Activated CD8-positive, alpha-beta memory T cell treated with anti-CD3 and anti-CD28 coated beads for 36 hours (primary cell): Measurements from ENCODE around the gene ZNF556. TPM values are rescaled to one million over a fixed set of nuclear protein-coding genes. Genes with fewer than 3 reads are reported as not detected.
"Not testable (repeated sequence)": the region's sequence is repeated elsewhere in the genome, so short reads cannot be mapped to it uniquely, and the experiment has no call there.

Experiments used
- CTCF ChIA-PET: fragments of 350-600 bp; sonication (Branson Sonifier 250); formaldehyde crosslinking; loops from one replicate; lab custom pipeline; 2021; ENCODE audit warnings: antibody characterized with exemption; lab: Charles Lee
- POLR2A ChIA-PET: fragments of 350-600 bp; sonication (Branson Sonifier 250); formaldehyde crosslinking; loops from one replicate; lab custom pipeline; 2021; ENCODE audit warnings: antibody characterized with exemption; lab: Charles Lee
- total RNA-seq, 2 experiments: library from RNA; stranded (reverse); gene quantifications; one replicate each; pipeline ENCODE4 v1.2.3, GENCODE V29; 2021

Gene ZNF556
- total RNA-seq, 2 experiments from 2014 or later: not detected

DNA sequence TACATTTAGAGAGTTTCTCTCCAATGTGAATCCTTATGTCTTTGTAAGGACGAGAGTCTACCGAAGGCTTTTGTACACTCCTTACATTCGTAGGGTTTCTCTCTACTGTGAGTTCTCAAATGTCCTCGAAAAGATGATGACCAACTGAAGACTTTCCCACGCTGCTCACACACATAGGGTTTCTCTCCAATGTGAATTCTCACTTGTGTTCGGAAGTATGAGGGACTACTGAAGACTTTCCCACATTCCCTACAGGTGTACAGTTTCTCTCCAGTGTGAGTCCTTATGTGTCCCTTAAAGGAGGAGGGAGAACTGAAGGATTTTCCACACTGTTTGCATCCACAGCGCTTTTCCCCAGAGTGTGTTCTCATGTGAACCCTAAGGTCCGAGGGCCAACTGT, 29.6 kb downstream of the ZNF556 start:
- POLR2A ChIA-PET: no interaction called here
- CTCF ChIA-PET: interaction anchor here (1.2 kb wide), 1 partner anchor 9 kb away, joined by 5 read pairs; no protein-coding TSS in a partner anchor

DNA sequence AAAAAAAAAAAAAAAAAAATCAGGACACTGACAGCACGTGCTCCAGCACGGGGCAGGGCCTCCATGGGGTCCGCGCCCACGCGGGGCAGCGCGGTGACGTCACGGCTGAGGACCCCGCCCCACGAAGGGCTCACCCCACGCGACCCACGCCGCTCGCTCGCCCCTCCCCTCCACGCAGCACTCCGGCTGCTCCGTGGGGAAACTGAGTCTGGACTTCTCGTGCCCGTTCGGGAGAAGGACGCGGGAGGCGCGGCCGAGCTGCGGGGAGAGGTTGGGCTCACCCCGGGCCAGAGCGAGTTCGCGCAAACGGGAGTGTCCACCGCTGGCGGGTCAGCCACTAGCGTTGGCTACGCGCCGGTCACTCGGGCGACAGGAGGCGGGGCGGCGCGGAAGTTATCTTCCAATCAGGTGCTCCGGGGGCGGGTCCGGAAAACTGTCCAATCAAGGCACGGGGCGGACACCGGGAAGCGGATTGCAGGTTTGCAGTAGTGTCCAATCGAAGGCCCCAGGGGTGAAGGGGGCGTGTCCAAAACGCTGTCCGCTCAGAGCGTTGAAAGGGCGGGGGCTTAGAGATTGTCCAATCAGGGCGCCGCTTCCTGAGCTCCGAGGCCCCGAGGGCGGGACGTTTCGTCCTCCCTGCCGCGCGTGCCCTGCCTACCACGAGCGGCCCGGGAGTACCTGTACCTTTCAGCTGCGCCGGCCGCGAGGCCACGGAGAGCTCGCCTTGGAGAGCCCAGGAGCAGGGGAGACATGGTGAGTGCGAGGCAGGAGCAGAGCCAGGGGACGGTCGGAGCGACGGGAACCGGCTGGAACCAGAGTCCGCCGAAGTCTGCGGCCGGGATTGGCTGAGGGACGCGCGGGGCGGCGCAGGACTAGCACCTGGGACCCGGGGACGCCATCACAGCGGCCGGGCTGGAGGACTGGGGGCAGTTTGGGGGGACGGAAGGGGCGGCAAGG, 33.4 kb downstream of the ZNF556 start, which contains the start of gene ZNF57:
Gene ZNF57 (plus strand): TSS at position 633 of the 957 bp plus-strand sequence. CDS start 118 bp downstream, at position 751.
- CTCF ChIA-PET: interaction anchor here (0.6 to 1.2 kb wide), 5 partner anchors 12 to 531 kb away, joined by 3 to 5 read pairs (median 3); no protein-coding TSS in a partner anchor
- POLR2A ChIA-PET: interaction anchor here (0.5 to 1.5 kb wide), 3 partner anchors 12 to 578 kb away, joined by 3 to 7 read pairs (median 4); no protein-coding TSS in a partner anchor

DNA sequence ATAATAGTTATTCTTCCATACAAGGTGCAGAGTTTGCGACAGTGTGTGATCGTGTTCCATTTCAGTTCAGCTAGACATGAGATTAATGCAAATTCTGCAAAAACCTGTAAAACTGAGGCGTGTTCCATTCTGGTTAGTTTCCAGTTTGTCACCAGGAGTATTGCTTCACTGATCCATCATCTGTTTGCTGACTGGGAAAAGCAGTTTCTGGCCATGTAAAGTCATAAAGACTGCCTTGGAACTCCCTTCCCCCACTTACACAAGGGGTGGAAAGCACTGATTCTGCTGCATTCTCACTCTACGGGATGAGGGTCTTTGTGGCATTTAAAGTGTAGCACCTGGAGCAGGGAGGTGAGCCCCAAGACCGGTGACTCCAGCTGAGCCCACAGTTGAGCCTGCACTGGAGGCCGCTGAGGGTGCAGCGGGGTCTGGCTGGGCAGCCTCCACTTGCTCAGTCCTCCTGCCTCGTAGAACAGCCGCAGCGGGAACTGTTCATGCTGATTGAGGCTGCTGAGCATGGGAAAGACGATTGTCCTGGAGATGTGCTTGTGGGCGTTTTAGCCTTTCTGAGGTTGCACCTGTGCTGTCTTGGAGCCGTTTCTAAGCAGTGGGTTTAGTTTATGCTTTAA, 35.6 kb downstream of the ZNF556 start:
- ChIA-PET CTCF (interaction anchor here (0.9 kb wide), 1 partner anchor 254 kb away, joined by 3 read pairs; no protein-coding TSS in a partner anchor), POLR2A (no interaction called here)

DNA sequence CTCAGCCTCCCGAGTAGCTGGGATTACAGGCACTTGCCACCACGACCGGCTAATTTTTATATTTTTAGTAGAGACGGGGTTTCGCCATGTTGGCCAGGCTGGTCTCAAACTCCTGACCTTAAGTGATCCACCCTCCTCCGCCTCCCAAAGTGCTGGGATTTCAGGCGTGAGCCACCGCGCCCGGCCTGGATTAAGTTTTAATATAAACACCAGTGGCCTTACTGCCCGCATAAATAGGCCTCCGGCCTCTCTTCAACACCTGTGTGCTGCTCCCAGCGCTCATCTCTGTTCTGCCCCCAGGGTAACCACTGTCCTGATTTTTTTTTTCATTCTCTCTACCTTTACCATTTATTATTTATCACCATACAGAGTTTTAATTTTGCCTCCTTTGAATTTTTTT, 36.2 kb downstream of the ZNF556 start:
- POLR2A ChIA-PET, CTCF ChIA-PET: not testable (repeated sequence)

DNA sequence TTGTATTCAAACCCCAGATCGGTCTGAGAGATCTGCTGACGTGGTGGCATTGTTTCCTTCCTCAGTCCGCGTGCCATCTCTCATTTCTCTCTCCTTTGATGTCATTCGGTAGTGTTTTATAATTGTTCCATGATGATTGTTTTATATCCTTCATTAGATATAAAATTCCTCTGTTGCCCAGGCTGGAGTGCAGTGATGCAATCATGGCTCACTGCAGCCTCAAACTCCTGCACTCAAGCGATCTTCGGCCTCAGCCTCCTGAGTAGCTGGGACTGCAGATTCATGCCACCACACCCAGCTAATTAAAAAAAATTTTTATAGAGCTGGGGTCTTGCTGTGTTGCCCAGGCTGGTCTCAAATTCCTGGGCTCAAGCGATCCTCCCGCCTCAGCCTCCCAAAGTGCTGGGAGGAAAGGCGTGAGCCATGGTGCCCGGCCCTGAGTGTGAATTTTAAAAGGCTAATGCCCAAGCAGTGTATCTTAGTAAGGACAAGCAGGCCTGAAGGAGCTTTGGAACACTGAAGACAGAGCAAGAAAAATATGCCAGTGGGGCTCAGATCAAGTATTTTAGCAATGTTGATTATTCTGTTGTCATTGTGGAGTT, 38.9 kb downstream of the ZNF556 start:
- POLR2A ChIA-PET: interaction anchor here (0.8 kb wide), 1 partner anchor 430 kb away, joined by 3 read pairs; the partner anchor contains the start of gene GADD45B

DNA sequence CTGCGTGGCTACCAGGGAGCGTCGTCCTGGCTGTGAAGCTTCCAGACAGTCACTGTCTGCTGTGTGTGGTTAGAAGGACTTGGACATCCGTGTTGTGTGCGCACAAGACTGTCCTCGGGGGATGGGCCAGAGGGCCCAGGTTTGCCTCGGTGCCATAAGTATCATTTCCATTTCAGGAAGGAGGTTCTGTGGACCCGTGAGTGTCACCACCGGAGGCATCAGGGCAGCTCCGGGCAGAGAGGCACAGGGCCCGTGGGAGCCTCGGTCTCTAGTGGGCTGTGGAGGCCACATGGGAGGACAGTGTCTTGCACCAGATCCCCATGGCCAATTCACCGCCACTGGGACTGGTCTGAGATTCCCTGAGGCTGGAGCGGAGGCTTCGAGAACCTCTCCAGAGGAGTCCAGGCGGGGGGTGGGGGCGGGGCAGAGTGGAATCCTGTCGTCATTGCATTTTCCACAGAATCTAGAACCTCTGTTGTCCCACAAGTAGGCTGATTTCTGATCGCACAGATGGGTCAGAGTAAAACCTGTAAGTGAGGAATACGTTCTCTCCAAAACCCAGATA, 39.6 kb downstream of the ZNF556 start:
- CTCF ChIA-PET: no interaction called here
- POLR2A ChIA-PET: interaction anchor here (0.8 kb wide), 1 partner anchor 431 kb away, joined by 3 read pairs; the partner anchor contains the start of gene GADD45B

More for the DNA sequence above, 38.9 kb downstream of the ZNF556 start:
- CTCF ChIA-PET: no interaction called here

DNA sequence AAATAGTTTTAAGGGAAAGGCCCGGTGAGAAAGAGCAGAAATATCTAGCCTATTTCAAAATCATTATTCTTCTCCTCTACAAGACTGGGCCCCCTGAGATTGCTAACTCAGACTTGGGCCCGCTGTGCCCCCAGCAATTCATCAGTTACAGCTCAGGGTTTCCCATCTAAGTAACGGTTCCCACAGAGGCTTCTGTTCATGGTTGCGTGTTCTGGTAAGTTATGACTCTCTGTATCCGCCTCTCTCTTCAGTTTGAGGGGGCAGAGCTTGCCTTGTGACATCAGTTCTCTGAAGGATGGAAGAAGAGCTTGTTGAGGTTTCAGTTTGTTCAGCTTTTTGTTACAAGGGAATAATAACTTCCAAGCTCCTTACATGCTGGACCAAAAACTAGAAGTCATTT, 45.2 kb downstream of the ZNF556 start:
- POLR2A ChIA-PET: interaction anchor here (0.8 kb wide), 1 partner anchor 11 kb away, joined by 3 read pairs; no protein-coding TSS in a partner anchor
- CTCF ChIA-PET: interaction anchor here (1.0 kb wide), 1 partner anchor 12 kb away, joined by 3 read pairs; the partner anchor contains the start of gene ZNF57

DNA sequence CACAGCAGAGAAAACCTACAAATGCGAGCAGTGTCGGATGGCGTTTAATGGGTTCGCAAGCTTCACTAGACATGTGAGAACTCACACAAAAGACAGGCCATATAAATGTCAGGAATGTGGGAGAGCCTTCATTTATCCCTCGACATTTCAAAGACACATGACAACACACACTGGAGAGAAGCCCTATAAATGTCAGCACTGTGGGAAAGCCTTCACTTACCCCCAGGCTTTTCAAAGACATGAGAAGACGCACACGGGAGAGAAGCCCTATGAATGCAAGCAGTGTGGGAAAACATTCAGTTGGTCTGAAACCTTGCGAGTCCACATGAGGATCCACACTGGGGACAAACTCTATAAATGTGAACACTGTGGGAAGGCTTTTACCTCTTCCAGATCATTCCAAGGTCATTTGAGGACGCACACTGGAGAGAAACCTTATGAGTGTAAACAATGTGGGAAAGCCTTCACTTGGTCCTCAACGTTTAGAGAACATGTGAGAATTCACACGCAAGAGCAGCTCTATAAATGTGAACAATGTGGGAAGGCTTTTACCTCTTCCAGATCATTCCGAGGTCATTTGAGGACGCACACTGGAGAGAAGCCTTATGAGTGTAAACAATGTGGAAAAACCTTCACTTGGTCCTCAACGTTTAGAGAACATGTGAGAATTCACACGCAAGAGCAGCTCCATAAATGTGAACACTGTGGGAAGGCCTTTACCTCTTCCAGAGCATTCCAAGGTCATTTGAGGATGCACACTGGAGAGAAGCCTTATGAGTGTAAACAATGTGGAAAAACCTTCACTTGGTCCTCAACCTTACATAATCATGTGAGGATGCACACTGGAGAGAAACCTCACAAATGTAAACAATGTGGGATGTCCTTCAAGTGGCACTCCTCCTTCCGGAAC, 50.4 kb downstream of the ZNF556 start:
- POLR2A ChIA-PET: no interaction called here
- CTCF ChIA-PET: interaction anchor here (0.6 kb wide), 1 partner anchor 514 kb away, joined by 3 read pairs; no protein-coding TSS in a partner anchor

DNA sequence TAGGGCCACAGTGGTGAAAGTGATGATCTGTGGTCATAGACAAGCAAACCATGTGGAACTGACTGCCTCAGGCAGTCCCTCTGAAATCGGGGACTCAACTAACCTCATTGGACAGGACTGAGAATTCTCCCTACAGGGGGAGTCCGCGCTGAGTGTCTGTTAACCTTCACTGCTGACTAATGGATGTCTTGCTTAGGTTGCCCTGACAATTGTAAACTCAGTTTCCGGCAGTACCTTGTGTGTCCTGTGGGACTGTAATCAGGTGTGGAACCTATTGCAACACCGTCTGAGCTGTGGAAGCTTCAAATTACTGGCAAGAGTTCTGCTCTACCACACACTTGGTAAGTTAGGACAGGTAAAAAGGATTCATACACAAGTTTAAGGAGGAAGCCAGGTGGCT, 55.9 kb downstream of the ZNF556 start:
- CTCF ChIA-PET: interaction anchor here (0.6 kb wide), 2 partner anchors 42 to 205 kb away, joined by 3 to 4 read pairs; no protein-coding TSS in a partner anchor
- POLR2A ChIA-PET: interaction anchor here (0.5 to 1.4 kb wide), 2 partner anchors 10 to 21 kb away, joined by 3 to 4 read pairs; no protein-coding TSS in a partner anchor

DNA sequence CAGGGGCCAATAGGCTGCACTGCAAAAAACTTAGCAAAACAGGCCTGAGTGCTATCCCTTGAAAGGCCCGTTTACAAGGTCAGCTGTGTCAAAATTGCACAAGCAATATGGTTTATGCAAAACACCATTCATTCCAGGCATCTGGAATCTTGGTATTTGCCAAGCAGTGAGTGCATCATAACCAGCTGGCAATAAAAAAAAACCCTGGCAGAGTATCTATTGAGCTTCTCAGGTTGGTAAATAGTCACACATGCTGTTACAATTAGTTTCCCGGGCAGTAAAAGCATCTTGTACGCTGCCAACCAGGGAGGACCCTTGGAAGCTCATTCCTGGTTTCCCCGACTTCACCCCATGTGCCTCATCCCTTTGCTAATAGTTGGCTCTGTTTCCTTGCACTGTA, 56.4 kb downstream of the ZNF556 start:
- POLR2A ChIA-PET: interaction anchor here (0.5 to 1.4 kb wide), 2 partner anchors 11 to 21 kb away, joined by 3 to 4 read pairs; no protein-coding TSS in a partner anchor
- CTCF ChIA-PET: interaction anchor here (0.6 to 1.4 kb wide), 3 partner anchors 27 to 204 kb away, joined by 3 to 4 read pairs (median 3); no protein-coding TSS in a partner anchor

DNA sequence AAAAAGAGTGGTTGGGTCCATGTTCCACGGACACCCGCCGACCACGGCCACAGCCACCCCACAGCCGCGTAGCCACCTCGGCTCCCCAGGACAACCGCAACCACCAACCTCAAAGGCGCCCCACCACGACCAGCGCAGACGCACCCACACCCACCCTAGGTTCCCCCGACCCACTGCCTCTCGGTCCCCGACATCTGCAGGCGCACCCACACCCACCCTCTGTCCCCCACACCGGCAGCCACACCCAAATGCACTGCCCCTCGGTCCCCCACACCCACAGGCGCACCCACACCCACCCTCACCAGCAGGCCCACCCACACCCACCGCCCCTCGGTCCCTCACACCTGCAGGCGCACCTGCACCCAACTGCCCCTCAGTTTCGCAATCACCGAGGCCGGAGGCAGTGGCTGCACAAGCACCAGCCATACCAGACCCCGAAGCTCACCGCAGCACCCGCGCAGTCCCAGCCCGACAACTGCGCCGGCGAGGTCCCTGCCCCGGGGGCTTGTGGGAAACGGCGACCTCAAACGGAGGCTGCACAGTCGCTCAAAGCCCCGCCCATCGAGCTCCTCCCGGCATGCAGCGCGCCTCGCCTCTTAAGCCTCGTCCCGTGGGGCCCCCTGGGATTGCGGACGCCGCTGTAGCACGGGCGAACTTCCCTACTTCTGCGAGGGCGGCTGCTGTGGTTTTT, 59.4 kb downstream of the ZNF556 start:
- POLR2A ChIA-PET: interaction anchor here (0.6 kb wide), 1 partner anchor 39 kb away, joined by 8 read pairs; no protein-coding TSS in a partner anchor
- CTCF ChIA-PET: interaction anchor here (0.6 kb wide), 1 partner anchor 205 kb away, joined by 9 read pairs; no protein-coding TSS in a partner anchor

DNA sequence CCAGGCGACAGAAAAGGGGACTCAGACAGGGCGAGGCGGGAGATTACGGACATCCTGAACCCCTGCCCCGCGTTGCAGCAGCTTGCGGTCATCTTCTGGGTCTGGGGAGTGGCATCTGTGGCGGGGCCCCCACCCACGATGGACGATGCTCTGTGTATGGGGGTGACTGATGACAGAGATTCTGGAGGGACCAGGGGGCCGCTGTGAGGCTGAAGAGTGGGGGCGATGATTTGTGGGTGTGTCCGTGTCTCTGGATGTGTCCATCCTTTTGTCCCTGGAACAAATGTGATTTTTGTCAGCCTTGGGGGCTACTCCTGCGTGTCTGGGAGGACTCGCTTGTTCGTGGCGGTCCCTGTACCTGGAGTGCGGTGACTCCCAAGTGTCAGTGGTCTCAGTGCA, 59.9 kb downstream of the ZNF556 start:
- ChIA-PET POLR2A (interaction anchor here (0.6 kb wide), 1 partner anchor 38 kb away, joined by 8 read pairs; no protein-coding TSS in a partner anchor), CTCF (no interaction called here)

Other genes starting within 250 kb of the ZNF556 start
- gene GNG7, start 164.6 kb upstream of the ZNF556 start, total RNA-seq: under 1 TPM; 0.29 to 0.34 TPM
- under 1 TPM in 1 of 2 experiments, not detected in 1; 0.17 TPM for gene DIRAS1, start 146.0 kb upstream of the ZNF556 start, total RNA-seq
- gene SLC39A3, start 127.3 kb upstream of the ZNF556 start, total RNA-seq: 10 to 100 TPM; 50.8 to 57.4 TPM
- 10 to 100 TPM; 88.2 to 93.0 TPM for gene SGTA, start 84.1 kb upstream of the ZNF556 start, total RNA-seq
- gene THOP1, start 81.8 kb upstream of the ZNF556 start, total RNA-seq: 100 to 1,000 TPM; 189 to 194 TPM
- gene ZNF554, start 47.5 kb upstream of the ZNF556 start, total RNA-seq: 1 to 10 TPM; 1.7 TPM
- gene ZNF555, start 25.9 kb upstream of the ZNF556 start, total RNA-seq: 1 to 10 TPM; 2.1 to 2.3 TPM
- 1 to 10 TPM; 4.2 to 4.5 TPM for gene ZNF57, start 33.6 kb downstream of the ZNF556 start, total RNA-seq
- 1 to 10 TPM; 3.8 to 4.4 TPM for gene ZNF77, start 77.6 kb downstream of the ZNF556 start, total RNA-seq
- gene TLE6, start 110.2 kb downstream of the ZNF556 start, total RNA-seq: 1 to 10 TPM; 1.3 to 1.6 TPM
- gene TLE2, start 161.9 kb downstream of the ZNF556 start, total RNA-seq: 1 to 10 TPM; 3.1 to 3.8 TPM
- gene TLE5, start 195.2 kb downstream of the ZNF556 start, total RNA-seq: 100 to 1,000 TPM; 278 to 282 TPM
- gene GNA11, start 227.0 kb downstream of the ZNF556 start, total RNA-seq: 1 to 10 TPM; 5.2 to 5.7 TPM